GM21526 (cell line): ENCODE results near the gene TNFRSF12A.
A peak's percentile ranks its signal among the peaks of the same experiment; 100 is the strongest.

ENCODE experiments used
- ATAC-seq: cut with Tn5 transposase; IDR thresholded peaks from one replicate; pipeline ENCODE4 v1.9.1; 2021; ENCODE audit warnings: moderate library complexity; ENCODE audit not compliant: unreplicated experiment, low FRiP score

TNFRSF12A gene

DNA sequence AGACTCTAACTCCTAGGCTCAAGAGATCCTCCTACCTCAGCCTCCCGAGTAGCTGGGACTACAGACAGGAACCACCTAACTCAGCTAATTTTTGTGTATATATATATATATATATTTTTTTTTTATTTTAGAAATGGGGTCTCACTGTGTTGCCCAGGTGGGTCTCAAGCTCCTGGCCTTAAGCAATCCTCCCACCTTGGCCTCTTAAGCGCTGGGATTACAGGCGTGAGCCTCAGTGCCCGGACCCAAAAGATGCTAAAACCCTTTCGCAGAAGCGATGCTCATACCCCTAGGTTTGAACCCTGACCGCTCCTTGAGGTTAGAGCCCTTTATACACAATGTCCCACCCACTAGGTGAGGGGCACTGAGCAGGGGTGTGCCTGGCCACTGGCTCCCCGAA, 9.7 kb upstream of the TNFRSF12A start:
- ATAC-seq = no peak

- ATAC-seq = no peak
These were observed 7.9 kb upstream of the TNFRSF12A start for GRCh38 chr16:3012246-3012645.

GRCh38 chr16:3012828-3013420, 7.2 kb upstream of the TNFRSF12A start, which contains the start of gene CLDN9:
Gene CLDN9, plus strand, starts transcription at chr16:3012923. Its CDS starts 440 bp downstream, at chr16:3013363.
- ATAC-seq = no peak

GRCh38 chr16:3013491-3013951, 6.6 kb upstream of the TNFRSF12A start:
- no peak for ATAC-seq

DNA sequence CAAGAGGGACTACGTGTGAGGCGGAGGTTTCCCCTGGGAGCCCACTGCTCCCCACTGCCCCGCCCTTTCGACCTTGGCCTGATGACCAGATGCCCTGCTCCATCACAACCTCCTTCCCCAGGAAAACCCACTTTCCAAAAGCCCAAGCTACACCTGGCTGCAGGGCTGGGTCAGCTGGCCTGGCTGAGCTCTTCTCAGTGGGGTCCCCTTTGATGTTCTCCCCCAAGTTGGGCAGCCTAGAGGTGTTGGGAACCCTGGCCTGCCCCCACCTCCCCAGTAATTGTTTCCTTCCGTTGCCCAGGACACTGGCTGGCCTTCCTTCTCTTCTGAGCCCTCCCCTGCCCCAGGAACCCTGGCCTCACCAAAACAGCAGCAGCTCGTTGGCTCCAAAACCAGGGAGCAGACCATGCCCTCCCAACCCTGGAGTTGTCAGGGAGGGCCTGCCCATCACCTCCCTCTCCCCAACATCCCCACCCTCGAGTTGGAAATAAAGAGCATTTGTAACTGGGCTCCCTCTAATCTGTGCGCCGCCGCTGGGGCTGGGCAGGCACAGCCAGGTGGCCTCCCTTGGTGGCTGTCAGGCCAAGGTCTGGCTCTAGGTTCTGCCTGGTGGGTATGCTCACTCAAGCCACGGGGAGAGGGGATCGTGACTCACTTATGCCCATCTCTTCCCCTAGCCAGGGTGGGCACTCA, 6.0 kb upstream of the TNFRSF12A start:
- no peak for ATAC-seq

DNA sequence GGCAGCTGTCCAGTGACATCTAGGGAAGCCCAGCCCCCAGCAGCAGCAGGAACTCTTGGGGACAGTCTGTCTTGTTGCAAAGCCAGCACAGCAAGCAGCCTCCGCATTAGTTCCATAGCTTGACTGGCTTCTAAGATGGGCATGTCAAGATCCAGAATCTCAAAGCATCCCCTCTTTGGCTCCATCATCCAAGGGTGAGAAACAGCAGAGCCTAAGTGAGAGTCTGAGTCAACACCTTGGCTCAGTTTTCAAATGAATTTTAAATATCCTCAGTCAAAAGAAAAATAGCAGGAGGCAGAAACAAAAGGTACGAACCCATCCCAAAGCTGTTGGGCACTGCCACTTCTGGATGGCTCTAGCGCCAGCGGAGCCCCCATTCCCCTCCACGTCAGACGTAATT, 5.2 kb upstream of the TNFRSF12A start:
- no peak for ATAC-seq

DNA sequence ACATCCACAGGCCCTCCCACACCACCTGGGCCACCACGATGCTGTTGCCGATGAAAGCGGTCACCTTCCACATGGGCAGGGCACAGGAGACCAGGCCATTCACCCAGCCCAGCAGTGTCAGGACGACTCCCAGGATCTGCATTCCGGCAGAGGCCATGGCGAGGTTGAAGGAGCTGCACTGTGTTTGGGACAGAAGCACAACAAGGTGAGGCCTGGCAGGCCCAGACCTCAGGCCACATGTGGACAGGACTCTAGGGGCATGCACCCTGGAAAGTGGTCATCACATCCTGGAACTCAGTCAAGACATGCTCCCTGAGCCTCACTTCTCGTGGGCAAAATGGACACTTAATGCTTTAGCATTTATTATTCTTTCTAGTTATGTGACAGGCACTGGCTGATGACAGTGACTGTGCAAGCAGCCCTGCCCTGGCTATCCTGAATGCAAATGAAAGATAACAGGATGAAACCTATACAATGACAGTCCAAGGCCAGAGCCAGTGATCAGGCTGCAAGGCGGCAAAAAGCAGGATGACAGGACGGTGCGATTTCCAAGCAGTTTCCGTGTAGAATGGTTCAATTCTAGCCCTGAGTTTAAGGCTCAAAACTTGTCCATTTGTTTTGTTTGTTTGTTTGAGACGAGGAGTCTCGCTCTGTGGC, 4.2 kb upstream of the TNFRSF12A start:
- no peak for ATAC-seq

DNA sequence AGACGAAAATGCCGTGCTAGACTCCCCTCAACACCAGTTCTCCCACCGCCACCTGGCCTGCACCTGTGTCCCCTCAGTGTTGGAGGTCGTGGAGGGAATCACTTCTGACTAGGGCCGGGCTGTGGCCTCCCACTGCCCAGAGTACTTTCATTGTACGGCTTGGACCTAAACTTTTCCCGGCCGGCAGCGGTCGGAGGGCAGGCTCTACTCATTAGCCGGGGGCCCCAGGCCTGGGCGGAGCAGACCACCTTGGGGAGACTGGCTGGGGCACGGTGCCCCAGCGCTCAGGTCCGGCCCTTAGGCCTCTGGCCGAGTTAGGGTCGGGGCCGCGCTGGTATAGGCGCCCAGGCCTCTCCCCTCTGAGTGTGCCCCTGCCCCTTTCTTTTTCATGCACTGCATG, 2.8 kb upstream of the TNFRSF12A start:
- no peak for ATAC-seq

- ATAC-seq = no peak
These were observed 2.2 kb upstream of the TNFRSF12A start, which contains the start of gene CLDN6 for GRCh38 chr16:3017794-3018506. Gene CLDN6, minus strand, starts transcription at chr16:3018183. Its CDS starts 2,162 bp downstream, at chr16:3016021.

- no peak for ATAC-seq
These were observed 448 bp upstream of the TNFRSF12A start for GRCh38 chr16:3019594-3020246.

DNA sequence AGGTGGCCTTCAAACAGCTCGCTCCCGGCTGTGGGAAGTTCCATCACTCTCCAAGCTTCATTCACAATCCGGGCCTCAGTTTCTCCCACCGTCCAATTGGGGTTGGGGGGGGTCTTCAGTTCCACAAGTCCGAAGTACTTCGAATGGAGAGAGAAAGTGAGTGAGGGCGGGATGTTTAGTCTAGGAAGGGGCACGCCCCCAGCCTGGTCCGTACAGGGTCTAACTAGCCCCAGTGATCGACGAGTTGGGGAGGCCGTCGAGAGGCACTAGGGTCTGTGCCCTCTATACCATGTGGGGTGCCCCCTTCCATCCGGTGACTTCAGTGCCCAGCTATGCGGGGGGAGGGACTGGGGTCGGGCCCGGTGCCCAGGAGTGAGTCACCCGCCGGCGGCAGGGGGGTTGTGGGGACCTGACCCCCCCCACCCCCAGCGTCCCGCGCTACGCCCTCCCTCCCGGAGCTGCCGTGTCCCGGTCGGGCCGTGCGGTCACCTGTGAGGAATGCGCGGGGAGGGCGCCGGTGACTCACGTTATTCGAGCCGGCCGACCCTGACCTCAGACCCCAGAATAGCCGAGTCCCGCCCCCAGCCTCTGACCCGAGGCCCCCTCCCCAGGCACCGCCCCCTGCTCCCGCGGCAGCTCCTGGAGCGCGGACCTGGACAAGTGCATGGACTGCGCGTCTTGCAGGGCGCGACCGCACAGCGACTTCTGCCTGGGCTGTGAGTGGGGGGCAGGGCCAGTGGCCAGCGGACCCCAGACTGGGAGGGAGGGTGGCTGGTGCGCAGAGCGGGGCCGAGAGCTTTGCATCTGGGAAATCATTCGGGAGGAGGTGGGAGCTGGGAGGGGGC, 658 bp downstream of the TNFRSF12A start:
- ATAC-seq = no peak

- no peak for ATAC-seq
These were observed 1.5 kb downstream of the TNFRSF12A start for GRCh38 chr16:3021449-3022207.

DNA sequence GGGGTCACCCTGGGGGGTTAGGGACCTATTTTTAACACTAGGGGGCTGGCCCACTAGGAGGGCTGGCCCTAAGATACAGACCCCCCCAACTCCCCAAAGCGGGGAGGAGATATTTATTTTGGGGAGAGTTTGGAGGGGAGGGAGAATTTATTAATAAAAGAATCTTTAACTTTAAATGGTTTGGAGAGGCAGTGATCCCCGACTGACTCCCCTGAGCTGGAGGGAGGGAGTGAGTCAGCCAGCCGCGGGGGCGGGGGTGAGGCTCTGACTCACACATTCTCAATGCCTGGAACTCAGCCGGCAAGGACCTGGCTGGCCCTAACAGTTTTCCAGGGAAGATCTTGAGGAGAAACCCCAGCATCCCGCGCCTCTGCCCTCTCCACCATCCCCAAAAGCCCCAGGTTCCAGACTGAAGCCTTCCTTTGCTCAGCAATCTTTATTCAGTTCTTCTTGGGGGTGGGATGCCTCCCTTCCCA, 2.1 kb downstream of the TNFRSF12A start:
- ATAC-seq = no peak

- ATAC-seq = no peak
These were observed 2.7 kb downstream of the TNFRSF12A start for GRCh38 chr16:3022684-3023414.

GRCh38 chr16:3023415-3023668, 3.2 kb downstream of the TNFRSF12A start:
- no peak for ATAC-seq

DNA sequence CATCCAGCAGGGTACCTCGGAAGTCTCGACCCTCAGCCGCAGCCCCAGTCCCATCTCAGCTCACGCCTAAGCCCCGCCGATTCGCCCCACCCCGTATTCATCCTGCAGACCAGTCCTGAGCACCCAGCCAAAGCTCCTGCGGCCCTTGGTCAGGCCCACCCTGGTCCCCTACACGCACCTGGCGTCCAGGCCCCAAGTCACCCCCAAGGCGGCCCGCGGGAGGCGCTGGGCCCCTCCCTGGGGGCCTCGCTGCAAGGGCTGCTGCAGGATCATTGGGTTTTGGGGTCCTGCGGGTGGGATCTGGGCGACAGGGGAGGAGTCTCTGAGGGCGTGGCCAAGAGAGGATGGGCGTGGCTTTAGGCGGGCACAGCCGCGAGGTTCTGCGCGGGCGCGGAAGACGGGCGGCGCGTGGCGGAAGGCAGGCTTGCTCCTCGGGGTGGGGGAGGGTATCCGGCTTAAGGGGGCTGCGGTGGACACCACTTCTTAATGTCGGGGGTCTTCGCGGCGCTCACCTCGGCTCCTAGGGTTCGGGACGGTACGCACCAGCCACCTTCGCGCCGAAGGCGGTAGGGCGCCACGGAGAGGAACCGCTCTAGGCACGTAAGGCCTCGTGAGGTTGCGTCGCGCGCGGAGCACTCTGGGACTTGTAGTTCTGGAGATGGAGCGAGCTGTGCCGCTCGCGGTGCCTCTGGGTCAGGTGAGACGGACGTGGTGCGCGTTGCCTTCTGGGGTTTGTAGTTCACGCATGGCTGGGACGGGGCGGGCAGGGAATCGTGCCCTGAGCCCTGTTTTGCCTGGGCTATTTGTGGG, 3.7 kb downstream of the TNFRSF12A start, which contains the start of the genes HCFC1R1 and THOC6:
Gene HCFC1R1 (minus strand): TSS at position 274 of the 810 bp plus-strand sequence. CDS start 1 bp downstream, at position 273.
Gene THOC6 (plus strand): TSS at position 367 of the 810 bp plus-strand sequence. CDS start 292 bp downstream, at position 659.
- ATAC-seq = peak; percentile 59
